PFSK-1 (cell line): ENCODE results near the gene COX17.

ENCODE experiments used
- FOXP2 ChIP-seq: optimal IDR thresholded peaks from 2 replicates; pipeline ENCODE3; 2011; ENCODE audit warnings: borderline replicate concordance, control low read depth, inconsistent platforms; ENCODE audit not compliant: insufficient read depth; ENCODE audit errors: extremely low read length, extremely low read depth
- POLR2AphosphoS5 ChIP-seq: IDR thresholded peaks from 2 replicates; pipeline ENCODE4 v1.6.1; 2012; ENCODE audit warnings: low read depth, mild to moderate bottlenecking, control low read depth, low read length, moderate library complexity
- SIN3A ChIP-seq: IDR thresholded peaks from 2 replicates; pipeline ENCODE4 v1.6.1; 2012; ENCODE audit warnings: mild to moderate bottlenecking, low read length, moderate library complexity, borderline replicate concordance; ENCODE audit not compliant: insufficient read depth
- TAF1 ChIP-seq: IDR thresholded peaks from 2 replicates; pipeline ENCODE4 v1.6.1; 2012; ENCODE audit warnings: low read length, control low read depth, borderline replicate concordance; ENCODE audit not compliant: insufficient read depth
- TF ChIP-seq, protein P1 (sequence below), 2 experiments: IDR thresholded peaks; 2 replicates each; pipeline versions ENCODE4 v1.6.1 to v1.8.0; 2011 to 2012; ENCODE audit warnings: low read depth in 2 of 2, low read length in 2 of 2, control low read depth in 1 of 2, inconsistent platforms in 1 of 2, mild to moderate bottlenecking in 1 of 2, moderate library complexity in 1 of 2; ENCODE audit not compliant: insufficient read depth in 1 of 2

The COX17 gene

DNA sequence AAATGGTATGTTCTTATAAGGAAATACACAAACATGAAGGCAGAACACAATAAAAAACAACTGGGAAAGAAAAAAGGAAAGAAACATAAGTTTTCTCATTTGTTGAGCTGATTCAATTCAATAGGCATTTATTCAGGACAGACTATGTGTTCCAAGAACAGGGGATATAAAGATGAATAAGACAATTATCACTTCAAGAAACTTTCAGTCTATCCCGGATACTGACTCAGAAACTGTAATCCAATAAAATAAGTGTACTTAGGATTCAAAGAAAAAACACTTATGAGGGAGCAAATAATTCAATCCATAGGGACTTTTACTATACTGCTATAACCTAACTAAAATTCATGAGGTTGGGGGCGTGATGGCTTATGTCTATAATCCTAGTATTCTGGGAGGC is 13.3 kb downstream of the COX17 start:
- TF ChIP-seq FOXP2 (no peak), TAF1 (no peak), SIN3A (no peak), POLR2AphosphoS5 (no peak)
- TF ChIP-seq, protein P1, sequence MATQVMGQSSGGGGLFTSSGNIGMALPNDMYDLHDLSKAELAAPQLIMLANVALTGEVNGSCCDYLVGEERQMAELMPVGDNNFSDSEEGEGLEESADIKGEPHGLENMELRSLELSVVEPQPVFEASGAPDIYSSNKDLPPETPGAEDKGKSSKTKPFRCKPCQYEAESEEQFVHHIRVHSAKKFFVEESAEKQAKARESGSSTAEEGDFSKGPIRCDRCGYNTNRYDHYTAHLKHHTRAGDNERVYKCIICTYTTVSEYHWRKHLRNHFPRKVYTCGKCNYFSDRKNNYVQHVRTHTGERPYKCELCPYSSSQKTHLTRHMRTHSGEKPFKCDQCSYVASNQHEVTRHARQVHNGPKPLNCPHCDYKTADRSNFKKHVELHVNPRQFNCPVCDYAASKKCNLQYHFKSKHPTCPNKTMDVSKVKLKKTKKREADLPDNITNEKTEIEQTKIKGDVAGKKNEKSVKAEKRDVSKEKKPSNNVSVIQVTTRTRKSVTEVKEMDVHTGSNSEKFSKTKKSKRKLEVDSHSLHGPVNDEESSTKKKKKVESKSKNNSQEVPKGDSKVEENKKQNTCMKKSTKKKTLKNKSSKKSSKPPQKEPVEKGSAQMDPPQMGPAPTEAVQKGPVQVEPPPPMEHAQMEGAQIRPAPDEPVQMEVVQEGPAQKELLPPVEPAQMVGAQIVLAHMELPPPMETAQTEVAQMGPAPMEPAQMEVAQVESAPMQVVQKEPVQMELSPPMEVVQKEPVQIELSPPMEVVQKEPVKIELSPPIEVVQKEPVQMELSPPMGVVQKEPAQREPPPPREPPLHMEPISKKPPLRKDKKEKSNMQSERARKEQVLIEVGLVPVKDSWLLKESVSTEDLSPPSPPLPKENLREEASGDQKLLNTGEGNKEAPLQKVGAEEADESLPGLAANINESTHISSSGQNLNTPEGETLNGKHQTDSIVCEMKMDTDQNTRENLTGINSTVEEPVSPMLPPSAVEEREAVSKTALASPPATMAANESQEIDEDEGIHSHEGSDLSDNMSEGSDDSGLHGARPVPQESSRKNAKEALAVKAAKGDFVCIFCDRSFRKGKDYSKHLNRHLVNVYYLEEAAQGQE (IDR thresholded peaks at IDR 0.05; ENCODE audit: insufficient read depth in 1 of 2, low read depth in 2 of 2, low read length in 2 of 2) = no peak

DNA sequence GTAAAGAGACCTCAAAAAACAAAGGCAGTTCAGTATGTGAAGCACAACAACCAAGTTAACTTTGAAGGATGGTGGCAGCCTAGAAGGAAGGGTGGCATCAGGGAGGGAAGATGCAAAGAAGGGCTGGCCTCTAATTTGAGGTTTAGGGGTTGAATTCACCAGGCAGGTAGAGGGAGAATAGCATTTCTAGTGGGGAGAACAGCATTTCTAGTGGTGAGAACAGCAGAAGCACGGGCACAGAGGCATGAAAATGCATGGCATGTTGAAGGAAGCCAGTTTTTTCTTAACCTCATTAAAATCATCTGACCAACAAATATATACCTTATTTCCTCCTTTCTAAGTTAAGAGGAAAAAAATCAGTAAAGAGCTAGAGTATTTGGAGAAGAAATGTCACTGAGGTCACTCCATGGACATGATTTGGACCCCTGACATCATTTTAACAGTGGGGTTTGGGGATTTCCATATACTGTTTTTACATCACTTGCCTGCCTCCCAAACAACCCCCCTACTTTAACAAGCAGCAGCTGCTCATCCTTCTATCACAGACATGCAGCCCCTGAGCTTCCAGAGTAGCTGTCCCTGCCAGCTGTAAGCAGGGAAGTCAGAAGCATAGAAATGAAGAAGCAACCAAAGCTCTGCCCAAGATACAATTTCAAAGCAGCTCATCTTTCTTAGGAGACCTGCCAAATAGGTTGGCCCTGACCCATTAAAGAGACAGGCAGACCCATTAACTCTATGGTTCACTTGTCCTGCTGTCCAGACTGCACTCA is 14.4 kb downstream of the COX17 start:
- TF ChIP-seq FOXP2 (no peak), TAF1 (no peak)
- TF ChIP-seq, protein P1 (IDR thresholded peaks at IDR 0.05; ENCODE audit: insufficient read depth in 1 of 2, low read depth in 2 of 2, low read length in 2 of 2) = peak in 1 of 2 experiments; percentile 27; a peak in 1 of 4 replicates

DNA sequence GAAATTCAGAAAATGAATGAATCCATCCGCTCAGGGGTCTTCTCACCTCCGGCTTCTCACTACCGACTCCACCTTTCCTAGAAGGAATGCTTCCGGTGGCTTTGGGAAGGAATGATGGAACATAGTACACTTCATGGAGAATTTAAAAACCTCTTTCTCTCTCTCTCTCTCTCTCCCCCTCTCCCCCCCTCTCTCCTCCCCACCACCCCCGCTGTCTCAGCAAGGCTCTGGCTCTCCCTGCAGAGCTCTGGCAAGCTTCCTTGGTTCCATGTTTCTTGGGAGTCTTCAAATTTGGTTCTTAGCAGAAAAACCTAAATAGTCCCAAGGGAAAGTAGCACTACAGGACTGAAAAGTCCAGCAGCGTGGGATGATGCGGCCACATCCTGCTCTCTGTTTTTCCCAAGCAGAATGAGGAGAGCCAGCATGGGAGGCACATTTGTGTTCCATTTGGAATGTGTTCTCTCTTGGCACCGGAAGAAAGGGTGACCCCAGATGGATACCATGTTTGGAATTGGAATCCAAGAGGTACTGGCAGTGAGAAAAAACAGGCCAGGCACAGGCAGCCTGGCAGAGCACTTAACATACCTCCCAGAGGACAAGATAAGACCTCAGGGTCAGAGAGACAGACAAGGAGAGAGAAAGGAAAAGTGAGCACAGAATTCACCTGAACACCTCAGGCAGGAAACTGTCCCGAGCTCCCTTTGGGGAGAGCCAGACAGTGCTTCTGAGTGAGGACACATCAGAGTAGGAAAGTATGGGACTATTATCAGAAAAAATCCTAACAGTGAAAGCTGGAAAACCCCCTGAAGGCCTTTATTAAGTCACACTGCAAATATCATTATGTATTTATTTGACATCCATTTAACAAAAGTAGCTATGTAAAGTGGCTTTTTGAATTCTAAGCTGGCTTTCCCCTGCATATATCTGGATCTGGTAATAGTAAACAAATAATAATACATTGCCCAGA is 16.4 kb downstream of the COX17 start, which contains the start of gene POPDC2:
TSS of gene POPDC2 (minus strand) at position 116 of the 967 bp plus-strand sequence. CDS start 166 bp downstream, outside the sequence.
- TF ChIP-seq, protein P1 (IDR thresholded peaks at IDR 0.05; ENCODE audit: insufficient read depth in 1 of 2, low read depth in 2 of 2, low read length in 2 of 2) = no peak
- TF ChIP-seq FOXP2 (no peak), TAF1 (no peak), SIN3A (no peak), POLR2AphosphoS5 (no peak)

DNA sequence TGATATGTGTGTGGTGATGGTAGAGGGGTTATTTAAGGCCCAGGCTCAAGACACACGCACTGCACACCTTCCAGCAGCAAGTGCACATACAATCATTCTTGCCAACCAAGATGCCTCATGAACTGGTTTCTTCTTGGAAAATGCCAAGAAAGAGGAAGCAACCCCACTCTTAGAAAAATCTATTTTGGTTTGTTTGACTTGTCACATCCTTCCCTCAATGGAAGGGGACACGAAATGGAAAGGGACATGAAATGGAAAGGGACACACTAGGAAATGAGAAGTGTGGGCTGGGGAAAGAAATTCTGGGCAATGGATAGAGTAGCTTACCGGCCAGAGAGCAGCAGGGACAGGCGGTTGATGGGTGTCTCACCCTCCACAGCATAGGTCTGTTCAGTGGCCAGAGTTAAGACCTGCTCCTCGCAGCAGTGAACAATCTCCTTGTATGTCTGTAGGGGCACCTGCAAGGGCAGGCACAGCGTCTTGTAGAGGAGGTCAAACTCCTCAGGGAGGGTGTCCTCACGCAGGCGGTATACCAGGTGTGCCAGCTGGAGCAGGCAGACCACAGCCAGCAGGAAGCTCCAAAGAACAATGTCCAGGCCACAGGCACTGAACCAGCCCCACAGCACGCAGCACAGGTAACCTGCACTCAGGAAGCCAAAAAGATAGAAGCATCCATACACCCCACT is 17.5 kb downstream of the COX17 start:
- no peak for TF ChIP-seq FOXP2
- TF ChIP-seq SIN3A = no peak
- TF ChIP-seq, protein P1 (IDR thresholded peaks at IDR 0.05; ENCODE audit: insufficient read depth in 1 of 2, low read depth in 2 of 2, low read length in 2 of 2) = no peak
- TF ChIP-seq TAF1 = no peak
- TF ChIP-seq POLR2AphosphoS5 = no peak
